Activated CD4-positive, alpha-beta T cell treated with anti-CD3 and anti-CD28 coated beads, Interleukin-2, amount 10 ng/mL, durations not matched to agents 7 days and 5 days (primary cell): ENCODE results near the gene PCDH8. TPM values are rescaled to one million over a fixed set of nuclear protein-coding genes. Genes with fewer than 3 reads are reported as not detected.

Source experiments
- CTCF ChIA-PET: fragments of 350-600 bp; sonication (Branson Sonifier 250); formaldehyde crosslinking; loops from one replicate; lab custom pipeline; 2021; ENCODE audit warnings: antibody characterized with exemption; lab: Charles Lee
- POLR2A ChIA-PET: fragments of 350-600 bp; sonication (Branson Sonifier 250); formaldehyde crosslinking; loops from one replicate; lab custom pipeline; 2021; ENCODE audit warnings: antibody characterized with exemption; lab: Charles Lee
- DNase-seq: peaks from one replicate; pipeline ENCODE4 v3.0.0-alpha.2; 2020
- H3K27ac Mint-ChIP-seq: one replicate; pipeline ENCODE4 v1.8.0; 2021; ENCODE audit warnings: mild to moderate bottlenecking, moderate library complexity, mixed read lengths
- H3K27me3 Mint-ChIP-seq: one replicate; pipeline ENCODE4 v1.8.0; 2021; ENCODE audit warnings: mixed read lengths
- H3K36me3 Mint-ChIP-seq: one replicate; pipeline ENCODE4 v1.8.0; 2021; ENCODE audit warnings: low read depth, mixed read lengths
- H3K4me1 Mint-ChIP-seq: one replicate; pipeline ENCODE4 v1.8.0; 2021; ENCODE audit warnings: mixed read lengths
- H3K4me3 Mint-ChIP-seq: one replicate; pipeline ENCODE4 v1.8.0; 2021; ENCODE audit warnings: mild to moderate bottlenecking, moderate library complexity, mixed read lengths
- H3K9me3 Mint-ChIP-seq: one replicate; pipeline ENCODE4 v1.8.0; 2021; ENCODE audit warnings: mixed read lengths
- total RNA-seq, 2 experiments: library from RNA; stranded (reverse); gene quantifications; one replicate each; pipeline ENCODE4 v1.2.3, GENCODE V29; 2021

The PCDH8 gene
- total RNA-seq = not detected

GRCh38 chr13:52848455-52849195 lies at the start of gene PCDH8:
TSS of gene PCDH8 (minus strand) at chr13:52848640. CDS start at chr13:52848436, 204 bp downstream.
- no peak for DNase-seq
- ChIA-PET POLR2A (no interaction called here), CTCF (no interaction called here)
- H3K36me3 Mint-ChIP-seq = peaks cover 6% of the 10 kb centered on the region
- peaks cover 64% of the 10 kb centered on the region for H3K27me3 Mint-ChIP-seq
- peaks cover 8% of the 10 kb centered on the region for H3K9me3 Mint-ChIP-seq
- H3K27ac Mint-ChIP-seq = peak within 1 kb of the TSS; percentile 69
- H3K4me3 Mint-ChIP-seq = peak within 1 kb of the TSS; percentile 48
- peaks cover 26% of the 10 kb centered on the region for H3K4me1 Mint-ChIP-seq

GRCh38 chr13:52896827-52897659 lies 48.6 kb upstream of the PCDH8 start:
- Mint-ChIP-seq H3K36me3 (no peaks in the 10 kb centered on the region), H3K4me1 (no peaks in the 10 kb centered on the region), H3K27me3 (peaks cover 2% of the 10 kb centered on the region), H3K4me3 (no peak overlapping the region), H3K9me3 (no peaks in the 10 kb centered on the region), H3K27ac (no peak overlapping the region)
- POLR2A ChIA-PET = no interaction called here
- DNase-seq = peak; percentile 7
- CTCF ChIA-PET = interaction anchor here (0.6 kb wide), 1 partner anchor 71 kb away, joined by 3 read pairs; no protein-coding TSS in a partner anchor

- Mint-ChIP-seq H3K4me3 (no peak overlapping the region), H3K27me3 (peaks cover 2% of the 10 kb centered on the region), H3K36me3 (no peaks in the 10 kb centered on the region), H3K27ac (no peak overlapping the region), H3K9me3 (no peaks in the 10 kb centered on the region), H3K4me1 (no peaks in the 10 kb centered on the region)
- CTCF ChIA-PET = no interaction called here
- DNase-seq = no peak
- POLR2A ChIA-PET = no interaction called here
These were observed 46.0 kb upstream of the PCDH8 start for GRCh38 chr13:52894413-52894812.

- ChIA-PET CTCF (no interaction called here), POLR2A (no interaction called here)
- H3K9me3 Mint-ChIP-seq = no peaks in the 10 kb centered on the region
- no peaks in the 10 kb centered on the region for H3K4me1 Mint-ChIP-seq
- DNase-seq = no peak
- H3K36me3 Mint-ChIP-seq = no peaks in the 10 kb centered on the region
- H3K4me3 Mint-ChIP-seq = no peak overlapping the region
- H3K27me3 Mint-ChIP-seq = peaks cover 2% of the 10 kb centered on the region
- no peak overlapping the region for H3K27ac Mint-ChIP-seq
These were observed 44.5 kb upstream of the PCDH8 start for GRCh38 chr13:52892925-52893324.

GRCh38 chr13:52891706-52892105 lies 43.3 kb upstream of the PCDH8 start:
- H3K27me3 Mint-ChIP-seq = peaks cover 2% of the 10 kb centered on the region
- no peaks in the 10 kb centered on the region for H3K36me3 Mint-ChIP-seq
- ChIA-PET POLR2A (no interaction called here), CTCF (interaction anchor here (0.6 kb wide), 1 partner anchor 24 kb away, joined by 5 read pairs; no protein-coding TSS in a partner anchor)
- no peak for DNase-seq
- H3K4me3 Mint-ChIP-seq = no peak overlapping the region
- no peak overlapping the region for H3K27ac Mint-ChIP-seq
- H3K4me1 Mint-ChIP-seq = no peaks in the 10 kb centered on the region
- H3K9me3 Mint-ChIP-seq = no peaks in the 10 kb centered on the region

- no peaks in the 10 kb centered on the region for H3K9me3 Mint-ChIP-seq
- CTCF ChIA-PET = no interaction called here
- POLR2A ChIA-PET = no interaction called here
These were observed 38.7 kb upstream of the PCDH8 start for GRCh38 chr13:52887165-52887564.

GRCh38 chr13:52885141-52885540 lies 36.7 kb upstream of the PCDH8 start:
- ChIA-PET POLR2A (no interaction called here), CTCF (no interaction called here)
- Mint-ChIP-seq H3K4me3 (no peak overlapping the region), H3K27me3 (no peaks in the 10 kb centered on the region), H3K4me1 (no peaks in the 10 kb centered on the region), H3K9me3 (no peaks in the 10 kb centered on the region), H3K27ac (no peak overlapping the region), H3K36me3 (no peaks in the 10 kb centered on the region)
- DNase-seq = no peak

More at GRCh38 chr13:52887165-52887564, 38.7 kb upstream of the PCDH8 start:
- Mint-ChIP-seq H3K4me3 (no peak overlapping the region), H3K27me3 (no peaks in the 10 kb centered on the region), H3K27ac (no peak overlapping the region), H3K36me3 (no peaks in the 10 kb centered on the region), H3K4me1 (no peaks in the 10 kb centered on the region)
- DNase-seq = no peak

- CTCF ChIA-PET = no interaction called here
- H3K27me3 Mint-ChIP-seq = no peaks in the 10 kb centered on the region
These were observed 36.1 kb upstream of the PCDH8 start for GRCh38 chr13:52884429-52885010.

GRCh38 chr13:52882785-52883184 lies 34.3 kb upstream of the PCDH8 start:
- H3K27me3 Mint-ChIP-seq = peaks cover 2% of the 10 kb centered on the region
- no peak overlapping the region for H3K27ac Mint-ChIP-seq
- H3K4me1 Mint-ChIP-seq = no peaks in the 10 kb centered on the region
- no peaks in the 10 kb centered on the region for H3K36me3 Mint-ChIP-seq
- CTCF ChIA-PET = no interaction called here
- no peak for DNase-seq
- H3K4me3 Mint-ChIP-seq = no peak overlapping the region
- no peaks in the 10 kb centered on the region for H3K9me3 Mint-ChIP-seq
- POLR2A ChIA-PET = no interaction called here

More at GRCh38 chr13:52884429-52885010, 36.1 kb upstream of the PCDH8 start:
- Mint-ChIP-seq H3K36me3 (no peaks in the 10 kb centered on the region), H3K9me3 (no peaks in the 10 kb centered on the region), H3K4me3 (no peak overlapping the region), H3K27ac (no peak overlapping the region), H3K4me1 (no peaks in the 10 kb centered on the region)
- POLR2A ChIA-PET = no interaction called here
- DNase-seq = no peak

GRCh38 chr13:52879950-52880741 lies 31.7 kb upstream of the PCDH8 start:
- Mint-ChIP-seq H3K36me3 (no peaks in the 10 kb centered on the region), H3K27me3 (peaks cover 2% of the 10 kb centered on the region), H3K4me3 (no peak overlapping the region), H3K9me3 (peaks cover 7% of the 10 kb centered on the region), H3K4me1 (no peaks in the 10 kb centered on the region), H3K27ac (no peak overlapping the region)
- ChIA-PET POLR2A (no interaction called here), CTCF (interaction anchor here (0.5 to 1.1 kb wide), 3 partner anchors 11 to 292 kb away, joined by 3 to 4 read pairs (median 3); no protein-coding TSS in a partner anchor)
- no peak for DNase-seq

GRCh38 chr13:52878831-52879230 lies 30.4 kb upstream of the PCDH8 start:
- ChIA-PET CTCF (no interaction called here), POLR2A (no interaction called here)
- Mint-ChIP-seq H3K9me3 (peaks cover 7% of the 10 kb centered on the region), H3K4me3 (no peak overlapping the region), H3K4me1 (no peaks in the 10 kb centered on the region), H3K36me3 (no peaks in the 10 kb centered on the region), H3K27me3 (peaks cover 2% of the 10 kb centered on the region), H3K27ac (no peak overlapping the region)
- no peak for DNase-seq

- H3K9me3 Mint-ChIP-seq = no peaks in the 10 kb centered on the region
- ChIA-PET CTCF (no interaction called here), POLR2A (no interaction called here)
- H3K27ac Mint-ChIP-seq = no peak overlapping the region
- no peak for DNase-seq
- peaks cover 8% of the 10 kb centered on the region for H3K4me1 Mint-ChIP-seq
- H3K4me3 Mint-ChIP-seq = no peak overlapping the region
- no peaks in the 10 kb centered on the region for H3K36me3 Mint-ChIP-seq
- H3K27me3 Mint-ChIP-seq = peaks cover 4% of the 10 kb centered on the region
These were observed 21.7 kb upstream of the PCDH8 start for GRCh38 chr13:52870143-52870542.
